HepG2 (cell line): ENCODE results near the gene GDAP1L1. TPM values are rescaled to one million over a fixed set of nuclear protein-coding genes. Genes with fewer than 3 reads are reported as not detected.

Experiments used
- ATAC-seq: fragments of 200-7000 bp; cut with Tn5 transposase; 3 replicates; pipeline ENCODE4 v1.9.1; 2020; ENCODE audit warnings: mild to moderate bottlenecking, moderate library complexity
- BruUV-seq: library from RNA; stranded (reverse); fragments of 400-500 nt; replicated peaks from 2 replicates; lab custom pipeline; 2021; lab: Mats Ljungman, UMichigan
- CTCF ChIA-PET: fragments of 300-600 bp; formaldehyde crosslinking; extraction: SDS; loops from one replicate; lab custom pipeline; 2021; ENCODE audit warnings: low total read pairs, inconsistent platforms, low intra/inter-chr PET ratio; lab: Yijun Ruan, JAX
- POLR2A ChIA-PET: fragments of 350-600 bp; sonication (Branson Sonifier 250); formaldehyde crosslinking; loops from one replicate; lab custom pipeline; 2020; ENCODE audit warnings: antibody characterized with exemption, inconsistent platforms; lab: Yijun Ruan, JAX
- DNase-seq: peaks from one replicate; pipeline ENCODE4 v3.0.0-alpha.2; 2015; ENCODE audit warnings: low spot score
- FAIRE-seq: peaks from 3 replicates; lab custom pipeline; 2011; peaks lifted over from hg19 to GRCh38; lab: Jason Lieb, UNC
- H2AFZ ChIP-seq: one replicate; pipeline ENCODE4 v1.6.1; 2011; ENCODE audit warnings: low read length, inconsistent platforms
- H3K27ac ChIP-seq: fragments of 300-600 bp; 3 replicates; pipeline ENCODE4 v1.8.0; 2011; ENCODE audit warnings: mixed run types, mild to moderate bottlenecking, mixed read lengths, low read length, inconsistent platforms; ENCODE audit not compliant: insufficient read depth; ENCODE audit errors: extremely low read length
- H3K27me3 ChIP-seq, 2 experiments: fragments of 200-600 bp in 1 of 2; 2 replicates in 1 of 2; 3 replicates in 1 of 2; pipeline versions ENCODE4 v1.6.0 to v1.8.0; 2011; ENCODE audit warnings: low read length in 2 of 2, mild to moderate bottlenecking in 2 of 2, moderate library complexity in 2 of 2, inconsistent platforms in 1 of 2; ENCODE audit not compliant: insufficient read depth in 2 of 2, control insufficient read depth in 1 of 2
- H3K36me3 ChIP-seq, 2 experiments: fragments of 200-600 bp in 1 of 2; replicated peaks in 1 of 2; 2 replicates in 1 of 2; 3 replicates in 1 of 2; pipeline versions ENCODE4 v1.5.1 to v1.8.0; 2011; ENCODE audit warnings: low read length in 2 of 2, inconsistent platforms in 1 of 2; ENCODE audit not compliant: insufficient read depth in 2 of 2, control insufficient read depth in 1 of 2
- H3K4me1 ChIP-seq: 2 replicates; pipeline ENCODE4 v1.5.1; 2012; ENCODE audit warnings: low read length, inconsistent platforms; ENCODE audit not compliant: insufficient read depth
- H3K4me2 ChIP-seq: 2 replicates; pipeline ENCODE4 v1.6.0; 2011; ENCODE audit warnings: low read depth, low read length, inconsistent platforms
- H3K4me3 ChIP-seq, 3 experiments: fragments of 200-600 bp in 1 of 3; sonication (generic), shearing (Covaris generic) in 1 of 3; replicated peaks in 1 of 3; 2 replicates each; pipeline ENCODE4 v1.5.1; 2011 to 2016; ENCODE audit warnings: low read length in 3 of 3, inconsistent platforms in 2 of 3, low read depth in 2 of 3, mild to moderate bottlenecking in 2 of 3, control low read depth in 1 of 3, mixed read lengths in 1 of 3; ENCODE audit not compliant: insufficient read depth in 1 of 3
- H3K79me2 ChIP-seq: one replicate; pipeline ENCODE4 v1.6.1; 2011; ENCODE audit warnings: low read length, inconsistent platforms; ENCODE audit not compliant: insufficient read depth
- H3K9ac ChIP-seq: 2 replicates; pipeline ENCODE4 v1.6.0; 2011; ENCODE audit warnings: mild to moderate bottlenecking, low read depth, low read length, inconsistent platforms; ENCODE audit not compliant: insufficient read depth
- H3K9me3 ChIP-seq: 2 replicates; pipeline ENCODE4 v1.5.1; 2012; ENCODE audit warnings: mild to moderate bottlenecking, low read length
- H4K20me1 ChIP-seq: 2 replicates; pipeline ENCODE4 v1.6.0; 2011; ENCODE audit warnings: inconsistent platforms, mild to moderate bottlenecking, low read length, moderate library complexity; ENCODE audit not compliant: insufficient read depth
- CHD4 ChIP-seq: fragments of 200-600 bp; sonication (generic); IDR thresholded peaks from 2 replicates; pipeline ENCODE4 v1.7.0; 2017; ENCODE audit warnings: mild to moderate bottlenecking, low read length, borderline replicate concordance
- FOXP1 ChIP-seq, 2 experiments: fragments of 450-650 bp in 1 of 2; IDR thresholded peaks; 2 replicates each; pipeline ENCODE4 v1.6.1; 2017 to 2018; ENCODE audit warnings: antibody characterized with exemption in 1 of 2
- GABPB1 ChIP-seq: IDR thresholded peaks from 2 replicates; pipeline ENCODE4 v1.6.1; 2016; ENCODE audit warnings: mild to moderate bottlenecking, missing genetic modification reagents, moderate library complexity, missing compliant biosample characterization
- HES4 ChIP-seq: sonication (generic); formaldehyde crosslinking; IDR thresholded peaks from 2 replicates; pipeline ENCODE4 v1.9.0; 2021; ENCODE audit warnings: mild to moderate bottlenecking, missing genetic modification reagents, borderline replicate concordance
- MAFF ChIP-seq: IDR thresholded peaks from 2 replicates; pipeline ENCODE4 v1.6.1; 2011; ENCODE audit warnings: low read depth, low read length, improper control_type of control experiment
- MAFK ChIP-seq, 2 experiments: IDR thresholded peaks in 1 of 2; conservative IDR thresholded peaks in 1 of 2; 2 replicates each; pipeline ENCODE4 v1.6.1; 2011; ENCODE audit warnings: improper control_type of control experiment in 2 of 2, low read length in 2 of 2
- POLR2A ChIP-seq, 2 experiments: IDR thresholded peaks; 2 replicates each; pipeline ENCODE4 v1.6.1; 2011; ENCODE audit warnings: low read depth in 2 of 2, low read length in 2 of 2, mild to moderate bottlenecking in 1 of 2, moderate library complexity in 1 of 2; ENCODE audit not compliant: insufficient read depth in 1 of 2
- YEATS4 ChIP-seq: sonication (generic); formaldehyde crosslinking; IDR thresholded peaks from 2 replicates; pipeline ENCODE4 v1.4.0; 2020; ENCODE audit warnings: missing genetic modification reagents, borderline replicate concordance
- ZC3H4 ChIP-seq: sonication (generic); formaldehyde crosslinking; IDR thresholded peaks from 2 replicates; pipeline ENCODE4 v1.4.0; 2020; ENCODE audit warnings: missing genetic modification reagents, borderline replicate concordance
- ZNF781 ChIP-seq: sonication (generic); formaldehyde crosslinking; IDR thresholded peaks from 2 replicates; pipeline ENCODE4 v1.5.1; 2020; ENCODE audit warnings: borderline replicate concordance, mild to moderate bottlenecking, missing genetic modification reagents; ENCODE audit errors: not compliant biosample characterization
- ZNF891 ChIP-seq: sonication (generic); formaldehyde crosslinking; IDR thresholded peaks from 2 replicates; pipeline ENCODE4 v1.5.0; 2020; ENCODE audit warnings: mild to moderate bottlenecking, missing genetic modification reagents
- WGBS: methylation state at CpG from one replicate; pipeline ENCODE4 v1.1.6; 2017; ENCODE audit warnings: low lambda C conversion rate; 5-methylcytosine and 5-hydroxymethylcytosine counted together
- in situ Hi-C: cut with HindIII; loops from 2 replicates; pipeline ENCODE4 v1.10.0; 2017; ENCODE audit warnings: low pct_unique_long_range_greater_than_20kb; ENCODE audit not compliant: extremely low pct_ligation_motif_present
- intact Hi-C: fragments of 100-400 bp; cut with micrococcal nuclease; formaldehyde crosslinking; loops from one replicate; pipeline ENCODE4 v1.10.0; 2022; ENCODE audit not compliant: unreplicated experiment
- polyA plus RNA-seq, 8 experiments: library from polyadenylated mRNA; depleted of rRNA in 3 of 8; stranded (reverse) in 7 of 8; unstranded in 1 of 8; fragments of >200 nt; fragmentation: Illumina TruSeq in 4 of 8; extraction: Trizol in 4 of 8; gene quantifications; 2 replicates each; pipeline versions ENCODE4 v1.2.1 to v1.2.3, GENCODE V29; 2011 to 2016; ENCODE audit warnings: low read depth in 4 of 8, missing spikeins in 1 of 8, mixed read lengths in 1 of 8; ENCODE audit not compliant: insufficient read depth in 1 of 8
- total RNA-seq, 5 experiments: library from RNA; depleted of rRNA; stranded (reverse); fragments of >200 nt; fragmentation: Illumina TruSeq; extraction: Trizol; gene quantifications; 2 replicates each; pipeline ENCODE4 v1.2.3, GENCODE V29; 2016; ENCODE audit warnings: low read depth in 1 of 5
- TF ChIP-seq, protein P1 (sequence below): sonication (generic); IDR thresholded peaks from 2 replicates; pipeline ENCODE4 v1.6.1; 2016; ENCODE audit warnings: low read depth, borderline replicate concordance
- TF ChIP-seq, protein P2 (sequence below): sonication (generic); formaldehyde crosslinking; IDR thresholded peaks from 2 replicates; pipeline ENCODE4 v1.8.0; 2022; ENCODE audit warnings: missing genetic modification reagents, mild to moderate bottlenecking, inconsistent platforms, borderline replicate concordance
- TF ChIP-seq, protein P3 (sequence below): sonication (generic); formaldehyde crosslinking; conservative IDR thresholded peaks from 2 replicates; pipeline ENCODE4 v1.4.0; 2020; ENCODE audit warnings: missing genetic modification reagents

The GDAP1L1 gene
- total and polyA plus RNA-seq, 2 of the 13 experiments (the other 11 are each of a cell fraction or from before 2014, with no cell fraction given): 0.04 TPM; not detected in 1

DNA sequence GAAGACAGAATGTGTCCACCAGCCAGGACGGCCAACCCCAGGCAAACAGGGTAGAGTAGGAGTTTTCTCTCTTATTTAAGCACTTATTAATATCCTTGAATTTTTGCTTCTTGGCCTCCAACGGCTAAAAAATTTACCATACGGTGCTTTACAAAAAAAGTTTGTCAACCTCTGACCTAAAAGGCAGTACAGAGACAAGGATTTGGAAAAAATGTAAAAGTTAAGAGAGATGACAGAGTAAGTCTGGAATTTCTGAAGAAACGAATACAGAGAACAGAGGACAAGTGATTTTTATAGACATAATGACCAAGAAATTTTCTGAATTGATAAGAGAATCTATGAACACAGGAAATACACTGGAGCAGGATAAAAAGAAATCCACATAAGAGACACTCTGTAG is 46.7 kb upstream of the GDAP1L1 start:
- in situ Hi-C loops (no loop called here), intact Hi-C loops (loop anchor here (10.0 kb wide), 2 partner anchors 476 to 536 kb away; partner anchors contain the start of genes GTSF1L and MYBL2)
- Histone ChIP-seq H3K4me1 (peaks cover 12% of the 10 kb centered on the region), H3K27ac (no peak overlapping the region), H3K9ac (no peak overlapping the region), H3K27me3 (no peaks in the 10 kb centered on the region), H3K4me3 (no peak overlapping the region), H3K79me2 (peaks cover 58% of the 10 kb centered on the region), H2AFZ (no peak overlapping the region), H4K20me1 (peaks cover 8% of the 10 kb centered on the region), H3K36me3 (peaks cover 39 to 87% of the 10 kb centered on the region in 2 experiments), H3K4me2 (no peak overlapping the region), H3K9me3 (no peaks in the 10 kb centered on the region)
- ATAC-seq: no peak
- 96% methylated on average over 4 of the region's 4 CpGs for WGBS
- FAIRE-seq: no peak
- no peak for DNase-seq
- TF ChIP-seq POLR2A (IDR thresholded peaks at IDR 0.05; ENCODE audit: insufficient read depth in 1 of 2, low read depth in 2 of 2, low read length in 2 of 2) (0 out of 4 replicates have a peak, but pooled peaks of 1 of the 2 experiments have one; percentile 4), ZNF781 (CRISPR knock-in tag) (no peak), CHD4 (no peak), YEATS4 (CRISPR knock-in tag) (no peak)
- TF ChIP-seq, protein P1, sequence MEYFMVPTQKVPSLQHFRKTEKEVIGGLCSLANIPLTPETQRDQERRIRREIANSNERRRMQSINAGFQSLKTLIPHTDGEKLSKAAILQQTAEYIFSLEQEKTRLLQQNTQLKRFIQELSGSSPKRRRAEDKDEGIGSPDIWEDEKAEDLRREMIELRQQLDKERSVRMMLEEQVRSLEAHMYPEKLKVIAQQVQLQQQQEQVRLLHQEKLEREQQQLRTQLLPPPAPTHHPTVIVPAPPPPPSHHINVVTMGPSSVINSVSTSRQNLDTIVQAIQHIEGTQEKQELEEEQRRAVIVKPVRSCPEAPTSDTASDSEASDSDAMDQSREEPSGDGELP: no peak
- POLR2A ChIA-PET: no interaction called here
- CTCF ChIA-PET: no interaction called here
- BruUV-seq: no TSS peak

DNA sequence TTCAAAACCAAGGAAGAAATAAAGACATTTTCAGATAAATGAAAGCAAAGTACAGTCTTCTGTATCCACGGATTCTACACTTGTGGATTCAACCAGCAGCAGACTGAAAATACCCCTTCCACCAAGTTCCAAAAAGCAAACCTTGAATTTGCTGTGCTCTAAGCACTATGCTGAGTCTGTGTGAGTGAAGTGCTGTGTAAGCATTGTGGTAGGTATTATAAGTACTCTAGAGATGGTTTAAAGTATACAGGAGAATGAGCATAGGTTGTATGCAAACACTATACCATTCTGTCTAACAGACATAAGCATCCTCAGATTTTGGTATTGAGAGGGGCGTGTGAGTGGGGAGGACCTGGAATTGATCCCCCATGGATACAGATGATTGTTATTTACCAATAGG is 46.1 kb upstream of the GDAP1L1 start:
- H3K79me2 ChIP-seq: peaks cover 62% of the 10 kb centered on the region
- BruUV-seq: no TSS peak
- no peak for DNase-seq
- H3K27me3 ChIP-seq: no peaks in the 10 kb centered on the region
- H4K20me1 ChIP-seq: peaks cover 12% of the 10 kb centered on the region
- H2AFZ ChIP-seq: no peak overlapping the region
- ATAC-seq: no peak
- no peak overlapping the region for H3K4me2 ChIP-seq
- H3K4me3 ChIP-seq: no peak overlapping the region
- no peak overlapping the region for H3K9ac ChIP-seq
- in situ Hi-C loops: no loop called here
- POLR2A ChIA-PET: no interaction called here
- 66% methylated on average over 2 of the region's 2 CpGs for WGBS
- no peak overlapping the region for H3K27ac ChIP-seq
- H3K36me3 ChIP-seq: peaks cover 43 to 85% of the 10 kb centered on the region in 2 experiments
- H3K4me1 ChIP-seq: peaks cover 18% of the 10 kb centered on the region
- no peaks in the 10 kb centered on the region for H3K9me3 ChIP-seq
- FAIRE-seq: no peak
- CTCF ChIA-PET: no interaction called here
- intact Hi-C loops: loop anchor here (10.0 kb wide), 2 partner anchors 476 to 536 kb away; partner anchors contain the start of genes GTSF1L and MYBL2
- TF ChIP-seq GABPB1 (CRISPR knock-in tag) (no peak), MAFF (peak; percentile 45), ZNF891 (CRISPR knock-in tag) (no peak), FOXP1 (IDR thresholded peaks at IDR 0.05) (no peak), FOXP1 (CRISPR knock-in tag; IDR thresholded peaks at IDR 0.05) (no peak), HES4 (CRISPR knock-in tag) (no peak), ZC3H4 (no peak), MAFK (conservative IDR thresholded peaks at IDR 0.05 in 1 of 2, IDR thresholded peaks at IDR 0.05 in 1 of 2; ENCODE audit: low read length in 2 of 2) (peak; percentile 15 to 64; a peak in 2 of 4 replicates)
- TF ChIP-seq, protein P2, sequence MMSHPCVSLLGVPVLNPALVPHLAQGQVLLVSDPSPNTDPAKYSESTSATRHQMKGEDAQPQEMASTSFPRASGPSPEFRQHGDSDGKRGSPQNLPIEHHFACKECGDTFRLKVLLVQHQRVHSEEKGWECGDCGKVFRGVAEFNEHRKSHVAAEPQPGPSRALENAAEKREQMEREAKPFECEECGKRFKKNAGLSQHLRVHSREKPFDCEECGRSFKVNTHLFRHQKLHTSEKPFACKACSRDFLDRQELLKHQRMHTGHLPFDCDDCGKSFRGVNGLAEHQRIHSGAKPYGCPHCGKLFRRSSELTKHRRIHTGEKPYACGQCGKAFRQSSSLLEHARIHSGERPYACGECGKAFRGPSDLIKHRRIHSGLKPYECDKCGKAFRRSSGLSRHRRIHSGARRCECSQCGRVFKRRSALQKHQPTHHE (CRISPR knock-in tag): no peak
- TF ChIP-seq, protein P3, sequence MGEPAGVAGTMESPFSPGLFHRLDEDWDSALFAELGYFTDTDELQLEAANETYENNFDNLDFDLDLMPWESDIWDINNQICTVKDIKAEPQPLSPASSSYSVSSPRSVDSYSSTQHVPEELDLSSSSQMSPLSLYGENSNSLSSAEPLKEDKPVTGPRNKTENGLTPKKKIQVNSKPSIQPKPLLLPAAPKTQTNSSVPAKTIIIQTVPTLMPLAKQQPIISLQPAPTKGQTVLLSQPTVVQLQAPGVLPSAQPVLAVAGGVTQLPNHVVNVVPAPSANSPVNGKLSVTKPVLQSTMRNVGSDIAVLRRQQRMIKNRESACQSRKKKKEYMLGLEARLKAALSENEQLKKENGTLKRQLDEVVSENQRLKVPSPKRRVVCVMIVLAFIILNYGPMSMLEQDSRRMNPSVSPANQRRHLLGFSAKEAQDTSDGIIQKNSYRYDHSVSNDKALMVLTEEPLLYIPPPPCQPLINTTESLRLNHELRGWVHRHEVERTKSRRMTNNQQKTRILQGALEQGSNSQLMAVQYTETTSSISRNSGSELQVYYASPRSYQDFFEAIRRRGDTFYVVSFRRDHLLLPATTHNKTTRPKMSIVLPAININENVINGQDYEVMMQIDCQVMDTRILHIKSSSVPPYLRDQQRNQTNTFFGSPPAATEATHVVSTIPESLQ (CRISPR knock-in tag): no peak
